Fibroblast of skin of left biceps (primary cell): Measurements from ENCODE around the gene ENTHD1.

Experiments
- DNase-seq, 2 experiments: peaks; one replicate each; pipeline ENCODE4 v3.0.0-alpha.2; 2013; ENCODE audit warnings: low read depth in 2 of 2

ENTHD1 gene

DNA sequence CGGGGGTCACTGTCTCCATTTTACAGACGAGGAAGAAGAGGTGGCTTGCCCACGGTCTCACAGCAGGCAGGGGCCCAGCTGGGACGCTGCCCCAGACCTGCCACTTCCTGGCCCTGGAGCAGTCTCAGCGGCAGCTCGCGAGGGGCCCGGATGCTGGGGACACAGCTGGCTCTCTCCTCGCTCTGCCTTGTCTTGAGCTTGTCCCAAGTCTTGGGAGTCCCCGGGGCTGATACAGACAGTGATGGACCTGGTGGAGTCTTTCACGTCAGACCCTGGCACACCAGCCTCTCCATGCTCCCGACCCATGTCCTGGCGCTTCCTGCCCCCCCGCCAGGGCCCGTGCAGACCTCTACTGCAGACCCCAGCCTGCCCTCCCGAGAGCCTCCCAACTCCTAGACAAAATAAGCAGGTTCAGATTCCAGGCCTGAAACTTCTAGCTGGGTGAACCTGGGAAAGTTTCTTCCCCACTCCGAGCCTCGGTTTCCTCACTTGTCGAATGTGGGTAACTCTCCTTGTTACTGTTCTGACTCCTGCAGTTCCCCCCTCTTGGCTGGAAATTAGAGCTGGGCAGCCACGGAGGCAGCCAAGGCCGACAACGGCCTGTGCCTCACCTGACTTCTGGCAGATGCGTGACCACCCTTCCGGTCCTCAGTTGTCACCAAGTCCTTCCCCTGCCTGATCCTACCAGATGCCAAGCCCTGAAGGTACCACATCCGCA lies 177.6 kb downstream of the ENTHD1 start:
- no peak for DNase-seq

DNA sequence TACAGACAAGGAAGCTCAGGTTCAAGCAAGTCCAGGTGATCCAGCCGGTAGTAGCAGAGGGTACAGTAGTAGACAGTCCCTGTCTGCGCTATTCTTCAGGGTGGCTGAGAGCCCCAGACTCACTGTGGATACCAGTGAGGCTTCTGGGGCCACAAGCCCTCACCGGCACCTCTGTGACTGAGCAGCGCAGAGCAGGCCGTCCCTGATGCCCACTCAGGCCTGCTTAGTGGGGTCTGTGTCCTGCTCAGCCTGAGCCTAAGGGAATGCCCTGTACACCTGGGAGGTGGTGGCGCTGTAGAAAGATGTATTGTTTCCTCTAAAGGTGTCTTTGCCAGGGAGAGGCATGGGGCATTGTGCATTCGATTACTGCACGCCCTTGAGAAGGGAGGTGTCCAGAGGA lies 179.2 kb downstream of the ENTHD1 start:
- DNase-seq, result no peak

DNA sequence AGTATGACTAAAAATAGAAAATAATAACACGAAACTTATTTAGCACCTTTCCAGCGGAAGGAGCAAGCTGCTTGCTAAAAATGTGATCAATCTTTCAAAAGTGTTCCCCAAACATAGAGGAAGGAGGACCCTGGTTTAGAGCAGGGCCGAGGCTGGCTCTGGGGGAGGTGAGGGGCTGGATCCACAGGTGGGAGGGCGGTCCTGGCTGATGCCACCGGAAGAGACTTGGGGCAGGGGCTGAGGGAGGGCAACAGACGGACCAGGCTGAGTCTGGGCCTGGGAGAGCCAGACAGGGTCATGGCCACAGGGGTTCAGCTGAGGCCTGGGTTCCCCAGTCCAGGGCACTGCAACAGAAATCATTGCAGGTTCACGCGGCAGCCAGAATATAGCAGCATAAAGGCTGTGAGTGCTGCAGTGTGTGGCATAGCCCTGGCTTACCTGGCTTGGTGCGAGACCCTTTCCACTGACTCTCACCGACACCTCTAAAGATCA lies 179.7 kb downstream of the ENTHD1 start:
- no peak for DNase-seq

DNA sequence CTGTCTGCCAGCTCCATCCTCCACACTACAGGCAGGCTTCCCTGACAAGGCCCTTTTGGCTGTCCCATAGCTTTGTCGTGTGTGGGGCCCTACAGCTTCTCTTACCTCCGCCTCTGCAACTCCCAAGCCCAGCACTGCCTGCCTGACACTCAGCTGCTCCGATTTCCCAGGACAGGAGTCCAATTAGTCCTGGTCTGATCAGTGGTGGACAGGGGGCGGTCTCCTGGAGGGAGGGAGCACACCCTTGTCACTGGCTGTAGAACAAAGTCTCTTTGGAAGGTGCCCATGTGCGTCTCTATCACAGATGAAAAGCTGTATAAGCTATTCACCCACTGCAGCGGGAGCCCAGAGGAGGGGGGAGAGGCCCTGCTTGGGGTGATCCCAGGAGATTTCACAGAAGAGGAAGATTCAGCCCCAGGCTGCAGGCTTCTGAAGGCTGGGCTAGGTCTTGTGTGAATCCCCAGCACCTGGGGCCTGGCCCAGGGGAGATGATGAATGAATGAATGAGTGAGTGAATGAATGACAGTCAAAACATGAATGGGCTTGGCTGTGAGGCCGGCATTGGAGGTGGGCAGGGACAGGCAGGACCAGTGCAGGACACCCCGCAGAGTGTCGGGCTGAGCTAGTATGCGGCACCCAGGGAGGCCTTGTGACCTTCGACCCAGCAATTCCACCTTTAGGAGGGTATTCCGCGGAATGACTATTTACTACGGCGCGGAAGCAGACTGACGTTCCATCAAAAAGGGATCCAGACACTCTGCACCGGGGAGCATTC lies 180.6 kb downstream of the ENTHD1 start:
- DNase-seq, result no peak

DNA sequence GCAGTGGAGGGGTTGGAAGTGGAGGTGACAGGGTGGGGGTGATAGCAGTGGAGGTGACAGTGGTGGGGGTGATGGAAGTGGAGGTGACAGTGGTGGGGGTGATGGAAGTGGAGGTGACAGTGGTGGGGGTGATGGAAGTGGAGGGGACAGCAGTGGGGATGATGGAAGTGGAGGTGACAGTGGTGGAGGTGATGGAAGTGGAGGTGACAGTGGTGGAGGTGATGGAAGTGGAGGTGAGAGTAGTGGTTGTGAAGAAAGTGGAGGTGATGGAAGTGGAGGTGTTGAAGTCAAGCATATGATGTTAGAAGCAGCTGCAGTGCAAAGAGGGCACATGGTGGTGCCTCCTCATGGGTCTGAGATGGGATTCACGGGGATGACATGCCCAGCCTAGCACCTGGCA lies 181.5 kb downstream of the ENTHD1 start:
- DNase-seq, result no peak

DNA sequence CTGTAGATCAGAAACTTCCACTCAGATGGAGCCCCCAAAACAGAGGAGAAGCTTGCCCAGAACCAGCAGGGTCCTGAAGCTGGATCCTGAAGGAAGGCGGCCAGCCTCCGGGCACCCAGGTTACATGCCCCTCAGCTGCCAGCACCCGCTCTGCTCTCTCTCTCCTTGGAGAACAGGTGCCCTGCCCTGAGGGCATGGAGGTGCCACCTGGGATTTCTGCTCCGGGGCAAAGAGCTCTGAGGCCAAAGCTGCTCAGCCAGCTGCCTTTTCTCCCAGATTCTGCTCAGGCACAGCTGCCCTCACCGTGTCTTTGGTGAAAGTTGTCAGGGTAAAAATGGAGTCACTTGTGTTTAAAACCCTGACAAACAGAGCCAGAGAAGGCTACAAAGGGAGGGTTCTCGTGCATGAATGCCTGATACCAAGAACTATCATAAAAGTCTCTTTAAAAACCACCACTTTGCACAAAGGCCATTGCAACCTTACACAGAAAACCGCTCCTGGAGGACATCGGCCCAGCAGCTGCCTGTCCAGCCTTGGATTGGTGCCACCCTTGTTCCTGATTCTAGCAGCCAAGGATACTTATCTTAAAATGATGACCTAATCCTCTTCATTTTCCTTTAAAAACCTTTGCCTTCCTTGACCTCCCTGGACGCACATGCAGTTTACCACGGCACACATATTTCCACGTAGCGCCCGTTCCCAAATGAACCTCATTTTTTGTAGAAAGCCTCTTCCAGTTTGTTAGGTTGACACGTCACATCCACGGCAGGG lies 183.0 kb downstream of the ENTHD1 start:
- no peak for DNase-seq

DNA sequence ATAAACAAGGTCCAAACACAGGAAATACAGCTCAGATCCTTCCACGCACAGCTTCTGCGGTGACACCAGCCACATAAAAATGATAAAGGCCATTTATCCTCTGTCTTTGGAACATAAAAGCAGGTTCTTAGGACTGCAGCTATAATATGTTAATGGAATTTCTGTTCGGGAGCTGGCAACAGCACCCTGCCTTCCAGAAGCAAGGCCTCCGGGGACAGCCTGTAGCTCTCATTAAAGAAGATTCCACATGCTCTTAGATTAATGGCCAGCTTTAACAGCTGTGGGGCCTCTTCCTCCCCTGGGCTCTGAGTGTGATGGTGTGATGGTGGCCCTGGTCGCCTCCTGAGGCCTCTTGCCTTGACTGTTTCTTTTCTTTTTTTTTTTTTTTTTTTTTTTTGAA lies 185.7 kb downstream of the ENTHD1 start:
- DNase-seq, result no peak

DNA sequence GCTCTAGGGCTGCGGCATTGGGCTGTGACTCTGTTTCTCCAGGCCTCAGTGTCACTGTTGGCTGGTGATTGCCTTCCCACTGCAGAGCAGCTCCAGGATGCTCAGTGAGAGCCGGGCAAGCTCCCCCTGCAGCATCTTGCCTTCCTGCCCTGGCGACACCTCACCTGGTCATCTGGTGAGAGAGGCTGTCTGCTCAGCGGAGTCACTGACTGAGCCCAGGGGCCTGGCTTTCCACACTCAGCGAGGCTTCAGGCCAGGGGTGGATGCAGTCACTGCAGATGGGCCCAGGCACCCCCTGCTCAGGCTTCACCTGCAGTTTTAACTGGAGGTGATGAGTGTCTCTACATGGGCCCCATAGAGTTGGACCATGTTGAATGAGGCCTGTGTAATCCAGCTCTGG lies 186.2 kb downstream of the ENTHD1 start:
- no peak for DNase-seq

DNA sequence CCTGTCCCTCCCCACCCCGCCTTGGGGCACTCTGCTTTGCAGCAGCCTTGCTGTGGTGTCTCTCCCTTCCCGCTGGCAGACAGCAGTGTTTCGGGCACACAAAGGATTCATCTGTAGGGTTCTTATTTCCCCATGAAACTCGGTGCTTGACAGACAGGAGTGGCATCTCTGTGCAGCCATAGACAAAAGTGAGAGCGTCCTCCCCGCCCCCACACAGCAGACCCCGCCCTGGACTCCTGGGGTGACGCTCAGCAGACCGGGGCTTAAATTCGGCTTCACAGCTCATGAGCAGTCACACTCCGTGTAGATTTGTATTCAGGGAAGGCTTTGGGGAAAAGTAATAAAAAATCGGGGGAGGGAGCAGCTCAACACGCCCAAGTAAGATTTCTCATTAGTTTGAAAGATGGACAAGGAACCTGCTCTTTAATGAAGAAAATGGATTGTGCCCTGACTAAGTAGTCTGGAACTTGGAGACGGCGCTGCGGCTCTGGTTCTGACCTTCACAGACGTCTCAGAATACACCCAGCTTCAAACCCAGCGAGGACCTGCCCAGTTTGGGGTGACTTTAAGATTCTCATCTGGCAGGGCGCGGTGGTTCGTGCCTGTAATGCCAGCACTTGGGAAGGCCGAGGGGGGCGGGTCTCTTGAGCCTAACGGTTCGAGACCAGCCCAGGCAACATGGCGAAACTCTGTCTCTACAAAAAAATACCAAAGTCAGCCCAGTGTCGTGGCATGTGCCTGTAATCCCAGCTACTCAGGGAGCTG lies 187.0 kb downstream of the ENTHD1 start:
- no peak for DNase-seq

DNA sequence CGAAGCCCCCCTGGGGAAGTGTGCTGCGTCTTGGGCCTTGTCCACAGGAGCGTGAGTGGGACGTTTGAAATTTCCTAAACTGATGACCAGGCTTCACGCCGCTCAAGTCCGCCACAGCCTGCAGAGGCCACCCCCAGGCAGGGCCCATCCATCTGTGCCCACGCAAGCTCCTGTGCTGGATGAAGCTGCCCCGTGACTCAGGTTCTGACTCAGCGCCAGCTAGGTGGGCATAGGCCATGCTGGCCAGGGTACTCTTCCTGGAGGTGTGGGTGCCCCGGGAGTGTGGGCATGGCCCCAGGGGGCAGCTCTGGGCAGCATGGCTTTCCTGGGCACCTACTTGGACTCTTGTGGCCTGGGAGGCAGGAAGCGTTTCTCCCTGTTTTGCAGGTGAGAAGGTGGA lies 188.2 kb downstream of the ENTHD1 start:
- DNase-seq, result no peak

DNA sequence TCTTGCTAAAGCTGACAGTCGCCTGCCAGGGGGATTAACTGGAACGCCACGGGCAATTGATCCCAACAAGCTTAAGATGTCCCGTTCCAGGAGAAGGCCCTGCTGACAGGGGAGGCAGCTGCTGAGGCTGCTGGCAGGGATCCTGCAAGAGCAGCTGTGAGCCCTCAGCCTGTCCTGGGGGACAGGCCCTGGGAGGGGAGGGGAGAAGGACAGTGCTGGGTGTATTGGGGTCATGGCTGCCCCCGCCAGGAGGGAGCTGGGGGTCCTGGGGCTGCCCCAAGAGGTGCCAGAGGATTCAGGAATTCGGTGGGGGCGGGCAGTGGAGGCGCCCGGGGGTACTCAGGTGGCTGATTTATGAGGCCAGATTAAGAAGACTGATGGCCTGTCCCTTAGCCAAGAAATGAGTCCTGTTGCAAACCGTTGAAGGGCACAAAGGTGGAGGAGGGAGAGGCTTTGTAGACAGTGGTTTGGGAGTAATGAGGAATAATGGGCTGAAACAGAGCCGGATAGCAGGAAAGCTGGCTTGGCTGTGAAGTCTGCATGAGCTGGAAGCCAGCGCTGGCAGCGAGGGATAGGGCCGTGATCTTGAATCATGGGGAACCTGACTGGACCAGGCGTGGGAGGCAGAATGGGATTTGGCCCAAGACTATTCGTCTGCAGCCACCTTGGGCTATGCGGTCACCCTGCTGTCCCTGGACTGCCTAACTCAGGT lies 189.5 kb downstream of the ENTHD1 start:
- DNase-seq, result no peak

DNA sequence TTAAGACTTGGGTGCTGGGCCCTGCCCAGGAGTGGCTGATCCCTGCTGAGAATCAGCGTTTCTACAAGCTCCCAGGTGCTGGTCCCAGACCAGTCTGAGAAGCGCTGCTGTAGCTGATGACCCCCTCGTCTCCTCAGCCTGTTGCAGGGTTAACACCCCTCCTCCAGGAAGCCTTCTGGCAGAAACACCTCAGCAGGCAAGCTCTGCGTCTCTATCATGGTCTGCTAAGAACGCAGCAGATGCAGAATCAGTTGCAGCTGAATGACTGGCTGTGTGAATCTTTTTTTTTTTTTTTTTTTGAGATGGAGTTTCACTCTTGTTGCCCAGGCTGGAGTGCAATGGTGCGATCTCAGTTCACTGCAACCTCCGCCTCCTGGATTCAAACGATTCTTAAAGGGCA lies 190.5 kb downstream of the ENTHD1 start:
- DNase-seq, result no peak

DNA sequence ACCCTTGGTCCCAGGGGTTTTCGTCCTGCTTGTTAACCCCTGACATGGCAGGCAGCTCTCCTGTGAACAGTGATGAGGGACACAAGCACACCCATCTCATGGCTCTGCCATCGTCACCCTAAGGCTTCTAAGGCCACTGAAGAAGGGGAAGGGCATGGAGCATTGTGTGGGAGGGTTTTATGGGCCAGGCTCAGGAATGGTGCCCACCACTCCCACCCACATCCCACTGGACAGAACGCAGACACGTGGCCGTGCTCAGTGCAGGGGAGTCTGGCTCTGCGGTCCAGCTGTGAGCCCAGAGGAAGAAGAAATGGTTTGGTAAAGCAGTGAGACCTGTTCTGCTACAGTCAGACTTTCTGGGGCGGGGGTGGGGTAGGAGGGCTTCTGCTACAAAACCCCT lies 193.0 kb downstream of the ENTHD1 start:
- DNase-seq, result no peak

DNA sequence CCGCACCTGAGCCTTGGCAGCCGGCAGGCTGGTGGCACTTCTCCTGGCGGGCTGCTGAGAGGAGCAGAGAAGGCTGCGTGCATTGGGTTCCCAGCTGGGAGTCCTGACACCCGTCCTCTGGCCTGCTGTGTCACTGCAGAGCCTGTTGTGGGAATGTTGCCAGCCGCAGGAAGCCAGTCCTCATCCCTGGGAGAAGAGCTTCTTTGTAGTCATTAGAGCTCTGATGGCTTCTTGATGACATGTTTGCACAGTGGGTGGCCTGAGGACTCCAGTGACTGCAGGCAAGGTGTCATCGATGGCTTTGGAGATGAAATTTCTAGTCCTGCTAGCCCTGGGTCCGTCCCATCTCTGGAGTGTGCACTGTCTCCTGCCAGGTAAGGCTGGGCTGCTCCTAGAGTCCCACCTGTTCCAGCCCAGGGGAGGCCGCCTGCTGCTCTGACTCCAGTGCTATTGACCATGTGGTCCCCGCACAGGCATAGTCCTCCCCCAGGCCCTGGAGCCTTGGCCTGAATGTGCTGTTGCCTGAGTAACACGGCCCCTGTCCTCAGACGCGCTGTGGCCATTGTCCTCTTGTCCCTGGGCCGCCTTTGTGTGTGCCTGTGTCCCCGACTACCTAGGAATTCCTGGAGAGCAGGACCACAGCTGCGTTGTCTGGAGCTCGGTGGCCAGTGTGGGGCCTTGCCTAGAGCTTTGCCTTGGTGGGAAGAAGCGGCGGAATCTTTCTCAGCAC lies 193.8 kb downstream of the ENTHD1 start:
- DNase-seq, result no peak

DNA sequence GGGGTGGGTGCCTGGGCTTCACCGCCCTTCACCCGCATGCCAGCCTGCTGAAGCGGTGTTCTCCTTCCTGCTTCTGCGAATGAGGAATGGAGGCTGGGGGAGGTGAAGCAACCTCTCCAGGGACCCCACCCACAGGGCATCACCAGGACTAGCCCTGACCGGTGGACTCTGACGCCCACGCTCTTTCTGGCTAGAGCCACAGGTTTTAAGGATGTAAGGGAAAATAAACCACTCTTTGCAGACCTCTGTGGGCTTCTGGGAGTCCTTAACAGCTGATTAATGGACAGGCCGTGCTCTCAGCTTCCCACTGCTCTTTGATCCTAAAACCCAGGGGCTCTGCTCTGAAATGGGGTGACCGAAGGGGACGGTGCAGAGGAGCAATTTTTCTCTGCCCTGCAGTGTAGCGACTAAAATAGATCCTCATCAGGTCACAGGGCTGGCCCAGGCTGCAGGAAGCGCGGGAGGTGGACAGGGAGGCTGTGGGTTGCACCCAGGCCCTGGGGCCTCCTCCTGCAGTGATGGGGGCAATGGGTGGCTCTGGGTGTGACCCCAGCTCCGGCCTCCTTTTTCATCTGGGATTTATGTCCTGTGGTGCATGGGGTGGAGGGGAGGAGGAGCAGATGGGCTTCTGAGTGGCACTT lies 195.7 kb downstream of the ENTHD1 start:
- DNase-seq, result no peak

DNA sequence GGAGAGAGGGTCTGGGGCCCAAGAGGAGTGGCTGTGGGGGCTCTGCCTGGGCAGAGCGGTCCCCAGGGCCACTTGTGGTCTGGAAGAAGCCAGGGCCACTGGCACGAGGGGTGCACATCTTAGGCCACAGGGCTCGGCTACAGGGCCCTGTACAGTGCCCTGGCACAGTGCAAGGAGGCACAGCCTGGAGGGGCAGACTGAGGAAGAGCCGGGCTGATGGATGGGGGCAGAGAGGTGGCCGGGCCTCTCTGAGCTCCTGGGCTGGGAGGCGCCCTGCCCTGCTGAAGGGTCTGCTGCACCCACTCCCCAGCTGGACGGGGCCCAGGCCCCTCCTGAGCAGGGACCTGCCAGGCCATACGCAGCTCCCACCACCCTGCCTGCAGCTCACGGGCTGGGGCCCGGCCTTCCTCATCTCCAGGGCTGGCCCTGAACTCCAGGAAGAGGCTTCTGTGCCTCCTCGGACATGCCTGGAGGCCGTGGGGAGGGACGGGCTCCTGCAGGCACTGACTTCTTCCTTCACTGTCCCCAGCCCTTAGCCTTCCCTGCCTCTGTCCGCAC lies 199.5 kb downstream of the ENTHD1 start:
- DNase-seq, result no peak
